ENCODE measurements around the gene DBP.
"Not testable (repeated sequence)": the region's sequence is repeated elsewhere in the genome, so short reads cannot be mapped to it uniquely, and the experiment has no call there.

Gene DBP

GRCh38 chr19:48636859-48637448, at the start of gene DBP:
DBP (minus strand) TSS chr19:48637379; CDS start chr19:48636994, 385 bp downstream.
- no peaks in the 10 kb centered on the region for H3K27me3 ChIP-seq (ENCODE audit: insufficient read depth, low read length)
- peak within 1 kb of the TSS; percentile 62 for H2AFZ ChIP-seq (ENCODE audit: low read depth, low read length)
- no peaks in the 10 kb centered on the region for H3K9me3 ChIP-seq (ENCODE audit: low read length)
- peaks cover 49% of the 10 kb centered on the region for H3K4me1 ChIP-seq (ENCODE audit: insufficient read depth, low read length)
- peak within 1 kb of the TSS; percentile 68 for H3K4me3 ChIP-seq (ENCODE audit: low read length)
- H3K36me3 ChIP-seq (ENCODE audit: insufficient read depth, low read length): no peaks in the 10 kb centered on the region

GRCh38 chr19:48686637-48687036, 49.5 kb upstream of the DBP start:
- H3K4me1 ChIP-seq (ENCODE audit: insufficient read depth, low read length); H3K36me3 ChIP-seq (ENCODE audit: insufficient read depth, low read length); H3K27me3 ChIP-seq (ENCODE audit: insufficient read depth, low read length); H3K9me3 ChIP-seq (ENCODE audit: low read length); H3K4me3 ChIP-seq (ENCODE audit: low read length); H2AFZ ChIP-seq (ENCODE audit: low read depth, low read length): not testable (repeated sequence)

GRCh38 chr19:48686088-48686487, 48.9 kb upstream of the DBP start:
- Histone ChIP-seq H3K36me3 (ENCODE audit: insufficient read depth, low read length) (no peaks in the 10 kb centered on the region), H3K4me1 (ENCODE audit: insufficient read depth, low read length) (no peaks in the 10 kb centered on the region), H2AFZ (ENCODE audit: low read depth, low read length) (no peak overlapping the region), H3K27me3 (ENCODE audit: insufficient read depth, low read length) (no peaks in the 10 kb centered on the region), H3K9me3 (ENCODE audit: low read length) (no peaks in the 10 kb centered on the region), H3K4me3 (ENCODE audit: low read length) (no peak overlapping the region)

GRCh38 chr19:48685583-48685982, 48.4 kb upstream of the DBP start:
- no peak overlapping the region for H2AFZ ChIP-seq (ENCODE audit: low read depth, low read length)
- H3K27me3 ChIP-seq (ENCODE audit: insufficient read depth, low read length): no peaks in the 10 kb centered on the region
- no peaks in the 10 kb centered on the region for H3K4me1 ChIP-seq (ENCODE audit: insufficient read depth, low read length)
- no peaks in the 10 kb centered on the region for H3K9me3 ChIP-seq (ENCODE audit: low read length)
- no peaks in the 10 kb centered on the region for H3K36me3 ChIP-seq (ENCODE audit: insufficient read depth, low read length)
- no peak overlapping the region for H3K4me3 ChIP-seq (ENCODE audit: low read length)

- Histone ChIP-seq H3K9me3 (ENCODE audit: low read length) (no peaks in the 10 kb centered on the region), H3K27me3 (ENCODE audit: insufficient read depth, low read length) (no peaks in the 10 kb centered on the region), H3K4me3 (ENCODE audit: low read length) (no peak overlapping the region), H2AFZ (ENCODE audit: low read depth, low read length) (no peak overlapping the region), H3K4me1 (ENCODE audit: insufficient read depth, low read length) (no peaks in the 10 kb centered on the region), H3K36me3 (ENCODE audit: insufficient read depth, low read length) (no peaks in the 10 kb centered on the region)
These were observed 46.2 kb upstream of the DBP start for GRCh38 chr19:48683349-48683748.

GRCh38 chr19:48681127-48681470, 43.9 kb upstream of the DBP start:
- Histone ChIP-seq H3K4me3 (ENCODE audit: low read length) (no peak overlapping the region), H3K9me3 (ENCODE audit: low read length) (no peaks in the 10 kb centered on the region)

GRCh38 chr19:48680436-48681126, 43.4 kb upstream of the DBP start:
- H3K27me3 ChIP-seq (ENCODE audit: insufficient read depth, low read length): no peaks in the 10 kb centered on the region
- H3K4me3 ChIP-seq (ENCODE audit: low read length): no peak overlapping the region
- H2AFZ ChIP-seq (ENCODE audit: low read depth, low read length): no peak overlapping the region
- no peaks in the 10 kb centered on the region for H3K9me3 ChIP-seq (ENCODE audit: low read length)
- no peaks in the 10 kb centered on the region for H3K36me3 ChIP-seq (ENCODE audit: insufficient read depth, low read length)
- H3K4me1 ChIP-seq (ENCODE audit: insufficient read depth, low read length): peaks cover 4% of the 10 kb centered on the region

More at GRCh38 chr19:48681127-48681470, 43.9 kb upstream of the DBP start:
- Histone ChIP-seq H3K36me3 (ENCODE audit: insufficient read depth, low read length) (no peaks in the 10 kb centered on the region), H3K27me3 (ENCODE audit: insufficient read depth, low read length) (no peaks in the 10 kb centered on the region), H3K4me1 (ENCODE audit: insufficient read depth, low read length) (no peaks in the 10 kb centered on the region), H2AFZ (ENCODE audit: low read depth, low read length) (no peak overlapping the region)

- H3K4me1 ChIP-seq (ENCODE audit: insufficient read depth, low read length); H3K36me3 ChIP-seq (ENCODE audit: insufficient read depth, low read length); H3K4me3 ChIP-seq (ENCODE audit: low read length); H3K27me3 ChIP-seq (ENCODE audit: insufficient read depth, low read length); H2AFZ ChIP-seq (ENCODE audit: low read depth, low read length); H3K9me3 ChIP-seq (ENCODE audit: low read length): not testable (repeated sequence)
These were observed 42.8 kb upstream of the DBP start for GRCh38 chr19:48680006-48680405.

GRCh38 chr19:48678201-48678600, 41.0 kb upstream of the DBP start:
- Histone ChIP-seq H2AFZ (ENCODE audit: low read depth, low read length) (no peak overlapping the region), H3K4me1 (ENCODE audit: insufficient read depth, low read length) (peaks cover 13% of the 10 kb centered on the region), H3K9me3 (ENCODE audit: low read length) (no peaks in the 10 kb centered on the region)

GRCh38 chr19:48676887-48677286, 39.7 kb upstream of the DBP start:
- peaks cover 15% of the 10 kb centered on the region for H3K4me1 ChIP-seq (ENCODE audit: insufficient read depth, low read length)
- H3K4me3 ChIP-seq (ENCODE audit: low read length): no peak overlapping the region
- no peaks in the 10 kb centered on the region for H3K36me3 ChIP-seq (ENCODE audit: insufficient read depth, low read length)
- H3K9me3 ChIP-seq (ENCODE audit: low read length): no peaks in the 10 kb centered on the region
- no peak overlapping the region for H2AFZ ChIP-seq (ENCODE audit: low read depth, low read length)
- no peaks in the 10 kb centered on the region for H3K27me3 ChIP-seq (ENCODE audit: insufficient read depth, low read length)

More at GRCh38 chr19:48678201-48678600, 41.0 kb upstream of the DBP start:
- no peaks in the 10 kb centered on the region for H3K27me3 ChIP-seq (ENCODE audit: insufficient read depth, low read length)
- H3K36me3 ChIP-seq (ENCODE audit: insufficient read depth, low read length): no peaks in the 10 kb centered on the region
- no peak overlapping the region for H3K4me3 ChIP-seq (ENCODE audit: low read length)

- H3K9me3 ChIP-seq (ENCODE audit: low read length): no peaks in the 10 kb centered on the region
- H3K36me3 ChIP-seq (ENCODE audit: insufficient read depth, low read length): no peaks in the 10 kb centered on the region
- H2AFZ ChIP-seq (ENCODE audit: low read depth, low read length): no peak overlapping the region
- peaks cover 15% of the 10 kb centered on the region for H3K4me1 ChIP-seq (ENCODE audit: insufficient read depth, low read length)
- no peaks in the 10 kb centered on the region for H3K27me3 ChIP-seq (ENCODE audit: insufficient read depth, low read length)
- no peak overlapping the region for H3K4me3 ChIP-seq (ENCODE audit: low read length)
These were observed 39.3 kb upstream of the DBP start for GRCh38 chr19:48676487-48676886.

GRCh38 chr19:48674921-48675824, 38.0 kb upstream of the DBP start:
- H3K4me3 ChIP-seq (ENCODE audit: low read length): no peak overlapping the region

GRCh38 chr19:48674216-48674809, 37.1 kb upstream of the DBP start:
- Histone ChIP-seq H3K27me3 (ENCODE audit: insufficient read depth, low read length) (no peaks in the 10 kb centered on the region), H3K9me3 (ENCODE audit: low read length) (no peaks in the 10 kb centered on the region), H3K4me1 (ENCODE audit: insufficient read depth, low read length) (peaks cover 15% of the 10 kb centered on the region), H2AFZ (ENCODE audit: low read depth, low read length) (no peak overlapping the region), H3K36me3 (ENCODE audit: insufficient read depth, low read length) (no peaks in the 10 kb centered on the region), H3K4me3 (ENCODE audit: low read length) (no peak overlapping the region)

More at GRCh38 chr19:48674921-48675824, 38.0 kb upstream of the DBP start:
- H3K4me1 ChIP-seq (ENCODE audit: insufficient read depth, low read length): peaks cover 15% of the 10 kb centered on the region
- peak overlapping the region; percentile 6 for H2AFZ ChIP-seq (ENCODE audit: low read depth, low read length)
- H3K9me3 ChIP-seq (ENCODE audit: low read length): no peaks in the 10 kb centered on the region
- H3K27me3 ChIP-seq (ENCODE audit: insufficient read depth, low read length): no peaks in the 10 kb centered on the region
- H3K36me3 ChIP-seq (ENCODE audit: insufficient read depth, low read length): no peaks in the 10 kb centered on the region
